Peyer's patch (tissue), 4 donors: ENCODE measurements around the gene IDS.

Source experiments
- POLR2A ChIP-seq, 2 donors: fragments of 450-650 bp; IDR thresholded peaks; one replicate each; pipeline ENCODE4 v1.5.1; 2017; ENCODE audit warnings: antibody characterized with exemption in 2 of 2, mild to moderate bottlenecking in 2 of 2, moderate library complexity in 2 of 2
- TF ChIP-seq, protein P1 (sequence below), 6 experiments: fragments of 450-650 bp in 4 of 6; fragments of 200-600 bp in 2 of 6; sonication (generic) in 1 of 6; IDR thresholded peaks; one replicate each; pipeline ENCODE4 v1.5.1; 2017 to 2019; ENCODE audit warnings: antibody characterized with exemption in 6 of 6, mild to moderate bottlenecking in 3 of 6, moderate library complexity in 1 of 6

- TF ChIP-seq, protein P1, sequence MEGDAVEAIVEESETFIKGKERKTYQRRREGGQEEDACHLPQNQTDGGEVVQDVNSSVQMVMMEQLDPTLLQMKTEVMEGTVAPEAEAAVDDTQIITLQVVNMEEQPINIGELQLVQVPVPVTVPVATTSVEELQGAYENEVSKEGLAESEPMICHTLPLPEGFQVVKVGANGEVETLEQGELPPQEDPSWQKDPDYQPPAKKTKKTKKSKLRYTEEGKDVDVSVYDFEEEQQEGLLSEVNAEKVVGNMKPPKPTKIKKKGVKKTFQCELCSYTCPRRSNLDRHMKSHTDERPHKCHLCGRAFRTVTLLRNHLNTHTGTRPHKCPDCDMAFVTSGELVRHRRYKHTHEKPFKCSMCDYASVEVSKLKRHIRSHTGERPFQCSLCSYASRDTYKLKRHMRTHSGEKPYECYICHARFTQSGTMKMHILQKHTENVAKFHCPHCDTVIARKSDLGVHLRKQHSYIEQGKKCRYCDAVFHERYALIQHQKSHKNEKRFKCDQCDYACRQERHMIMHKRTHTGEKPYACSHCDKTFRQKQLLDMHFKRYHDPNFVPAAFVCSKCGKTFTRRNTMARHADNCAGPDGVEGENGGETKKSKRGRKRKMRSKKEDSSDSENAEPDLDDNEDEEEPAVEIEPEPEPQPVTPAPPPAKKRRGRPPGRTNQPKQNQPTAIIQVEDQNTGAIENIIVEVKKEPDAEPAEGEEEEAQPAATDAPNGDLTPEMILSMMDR (IDR thresholded peaks at IDR 0.05), result no peak
- TF ChIP-seq POLR2A (IDR thresholded peaks at IDR 0.05), result no peak
Observed at GRCh38 chrX:149494844-149495565, 10.1 kb downstream of the IDS start.
